GM12878 (cell line): ENCODE measurements around the gene AKAP9.

ENCODE experiments used
- ATF2 ChIP-seq: IDR thresholded peaks from 2 replicates; pipeline ENCODE4 v1.6.1; 2012; ENCODE audit warnings: low read length, inconsistent platforms
- CREM ChIP-seq: IDR thresholded peaks from 2 replicates; pipeline ENCODE4 v1.6.1; 2014; ENCODE audit warnings: antibody characterized with exemption, low read depth
- CTCF ChIP-seq, 3 experiments: IDR thresholded peaks in 2 of 3; conservative IDR thresholded peaks in 1 of 3; 2 replicates each; pipeline ENCODE4 v1.5.1; 2011; ENCODE audit warnings: low read depth in 3 of 3, low read length in 3 of 3, mild to moderate bottlenecking in 3 of 3, control low read depth in 2 of 3, moderate library complexity in 2 of 3, inconsistent platforms in 1 of 3, mixed read lengths in 1 of 3; ENCODE audit not compliant: control insufficient read depth in 2 of 3, insufficient read depth in 1 of 3; ENCODE audit errors: extremely low read depth in 1 of 3
- GABPA ChIP-seq: IDR thresholded peaks from 2 replicates; pipeline ENCODE4 v1.6.1; 2014; ENCODE audit warnings: antibody characterized with exemption, low read depth, mild to moderate bottlenecking, inconsistent platforms
- HDAC2 ChIP-seq: fragments of 200-600 bp; sonication (generic); IDR thresholded peaks from 2 replicates; pipeline ENCODE4 v1.6.1; 2017
- POLR2A ChIP-seq: IDR thresholded peaks from 2 replicates; pipeline ENCODE4 v1.6.1; 2011; ENCODE audit warnings: low read depth, mild to moderate bottlenecking, low read length
- TCF12 ChIP-seq: IDR thresholded peaks from 2 replicates; pipeline ENCODE4 v1.6.1; 2011; ENCODE audit warnings: low read depth, mild to moderate bottlenecking, low read length

GRCh38 chr7:92095380-92095779, 154.7 kb downstream of the AKAP9 start:
- TF ChIP-seq CREM (no peak), POLR2A (no peak), CTCF (IDR thresholded peaks at IDR 0.05 in 2 of 3, conservative IDR thresholded peaks at IDR 0.05 in 1 of 3; ENCODE audit: control insufficient read depth in 2 of 3, extremely low read depth in 1 of 3, insufficient read depth in 1 of 3, low read depth in 3 of 3, low read length in 3 of 3) (no peak), TCF12 (no peak), GABPA (no peak), ATF2 (no peak), HDAC2 (no peak)
